HepG2 (cell line): ENCODE measurements around the gene SNAI3. TPM values are rescaled to one million over a fixed set of nuclear protein-coding genes. Genes with fewer than 3 reads are reported as not detected.

ENCODE experiments used
- ATAC-seq: fragments of 200-7000 bp; cut with Tn5 transposase; 3 replicates; pipeline ENCODE4 v1.9.1; 2020; ENCODE audit warnings: mild to moderate bottlenecking, moderate library complexity
- BruUV-seq: library from RNA; stranded (reverse); fragments of 400-500 nt; replicated peaks from 2 replicates; lab custom pipeline; 2021; lab: Mats Ljungman, UMichigan
- CTCF ChIA-PET: fragments of 300-600 bp; formaldehyde crosslinking; extraction: SDS; loops from one replicate; lab custom pipeline; 2021; ENCODE audit warnings: low total read pairs, inconsistent platforms, low intra/inter-chr PET ratio; lab: Yijun Ruan, JAX
- POLR2A ChIA-PET: fragments of 350-600 bp; sonication (Branson Sonifier 250); formaldehyde crosslinking; loops from one replicate; lab custom pipeline; 2020; ENCODE audit warnings: antibody characterized with exemption, inconsistent platforms; lab: Yijun Ruan, JAX
- DNase-seq: peaks from one replicate; pipeline ENCODE4 v3.0.0-alpha.2; 2015; ENCODE audit warnings: low spot score
- FAIRE-seq: peaks from 3 replicates; lab custom pipeline; 2011; peaks lifted over from hg19 to GRCh38; lab: Jason Lieb, UNC
- H2AFZ ChIP-seq: one replicate; pipeline ENCODE4 v1.6.1; 2011; ENCODE audit warnings: low read length, inconsistent platforms
- H3K27ac ChIP-seq: fragments of 300-600 bp; 3 replicates; pipeline ENCODE4 v1.8.0; 2011; ENCODE audit warnings: mixed run types, mild to moderate bottlenecking, mixed read lengths, low read length, inconsistent platforms; ENCODE audit not compliant: insufficient read depth; ENCODE audit errors: extremely low read length
- H3K27me3 ChIP-seq, 2 experiments: fragments of 200-600 bp in 1 of 2; 2 replicates in 1 of 2; 3 replicates in 1 of 2; pipeline versions ENCODE4 v1.6.0 to v1.8.0; 2011; ENCODE audit warnings: low read length in 2 of 2, mild to moderate bottlenecking in 2 of 2, moderate library complexity in 2 of 2, inconsistent platforms in 1 of 2; ENCODE audit not compliant: insufficient read depth in 2 of 2, control insufficient read depth in 1 of 2
- H3K36me3 ChIP-seq, 2 experiments: fragments of 200-600 bp in 1 of 2; replicated peaks in 1 of 2; 2 replicates in 1 of 2; 3 replicates in 1 of 2; pipeline versions ENCODE4 v1.5.1 to v1.8.0; 2011; ENCODE audit warnings: low read length in 2 of 2, inconsistent platforms in 1 of 2; ENCODE audit not compliant: insufficient read depth in 2 of 2, control insufficient read depth in 1 of 2
- H3K4me1 ChIP-seq: 2 replicates; pipeline ENCODE4 v1.5.1; 2012; ENCODE audit warnings: low read length, inconsistent platforms; ENCODE audit not compliant: insufficient read depth
- H3K4me2 ChIP-seq: 2 replicates; pipeline ENCODE4 v1.6.0; 2011; ENCODE audit warnings: low read depth, low read length, inconsistent platforms
- H3K4me3 ChIP-seq, 3 experiments: fragments of 200-600 bp in 1 of 3; sonication (generic), shearing (Covaris generic) in 1 of 3; replicated peaks in 1 of 3; 2 replicates each; pipeline ENCODE4 v1.5.1; 2011 to 2016; ENCODE audit warnings: low read length in 3 of 3, inconsistent platforms in 2 of 3, low read depth in 2 of 3, mild to moderate bottlenecking in 2 of 3, control low read depth in 1 of 3, mixed read lengths in 1 of 3; ENCODE audit not compliant: insufficient read depth in 1 of 3
- H3K79me2 ChIP-seq: one replicate; pipeline ENCODE4 v1.6.1; 2011; ENCODE audit warnings: low read length, inconsistent platforms; ENCODE audit not compliant: insufficient read depth
- H3K9ac ChIP-seq: 2 replicates; pipeline ENCODE4 v1.6.0; 2011; ENCODE audit warnings: mild to moderate bottlenecking, low read depth, low read length, inconsistent platforms; ENCODE audit not compliant: insufficient read depth
- H3K9me3 ChIP-seq: 2 replicates; pipeline ENCODE4 v1.5.1; 2012; ENCODE audit warnings: mild to moderate bottlenecking, low read length
- H4K20me1 ChIP-seq: 2 replicates; pipeline ENCODE4 v1.6.0; 2011; ENCODE audit warnings: inconsistent platforms, mild to moderate bottlenecking, low read length, moderate library complexity; ENCODE audit not compliant: insufficient read depth
- AFF4 ChIP-seq: sonication (generic); formaldehyde crosslinking; IDR thresholded peaks from 2 replicates; pipeline ENCODE4 v1.4.0; 2020; ENCODE audit warnings: missing genetic modification reagents
- CREB1 ChIP-seq, 2 experiments: fragments of 450-650 bp in 1 of 2; IDR thresholded peaks; 2 replicates each; pipeline ENCODE4 v1.6.1; 2016 to 2017; ENCODE audit warnings: control low read depth in 1 of 2, mild to moderate bottlenecking in 1 of 2, missing compliant biosample characterization in 1 of 2, missing genetic modification characterization in 1 of 2
- EEA1 ChIP-seq: sonication (generic); formaldehyde crosslinking; IDR thresholded peaks from 2 replicates; pipeline ENCODE4 v1.5.1; 2020; ENCODE audit warnings: mild to moderate bottlenecking, missing genetic modification reagents, borderline replicate concordance
- HNRNPLL ChIP-seq: fragments of 200-400 bp; formaldehyde crosslinking; IDR thresholded peaks from 2 replicates; pipeline ENCODE4 v1.6.1; 2017; ENCODE audit warnings: mild to moderate bottlenecking, low read depth, low read length; ENCODE audit not compliant: poor library complexity, severe bottlenecking
- HOXA3 ChIP-seq: sonication (generic); formaldehyde crosslinking; IDR thresholded peaks from 2 replicates; pipeline ENCODE4 v1.5.0; 2020; ENCODE audit warnings: missing genetic modification reagents
- NFYC ChIP-seq: IDR thresholded peaks from 2 replicates; pipeline ENCODE4 v1.6.1; 2016; ENCODE audit warnings: missing genetic modification reagents, missing compliant biosample characterization
- ZBTB4 ChIP-seq: sonication (generic); formaldehyde crosslinking; IDR thresholded peaks from 2 replicates; pipeline ENCODE4 v1.4.0; 2020; ENCODE audit warnings: missing genetic modification reagents, mild to moderate bottlenecking, borderline replicate concordance
- ZNF512B ChIP-seq: sonication (generic); formaldehyde crosslinking; IDR thresholded peaks from 2 replicates; pipeline ENCODE4 v1.5.1; 2020; ENCODE audit warnings: missing genetic modification reagents, mild to moderate bottlenecking, borderline replicate concordance
- ZNF513 ChIP-seq: sonication (generic); formaldehyde crosslinking; conservative IDR thresholded peaks from 2 replicates; pipeline ENCODE4 v1.5.0; 2020; ENCODE audit warnings: missing genetic modification reagents
- ZNF839 ChIP-seq: sonication (generic); formaldehyde crosslinking; IDR thresholded peaks from 2 replicates; pipeline ENCODE4 v1.4.0; 2020; ENCODE audit warnings: missing genetic modification reagents, mild to moderate bottlenecking, borderline replicate concordance
- WGBS: methylation state at CpG from one replicate; pipeline ENCODE4 v1.1.6; 2017; ENCODE audit warnings: low lambda C conversion rate; 5-methylcytosine and 5-hydroxymethylcytosine counted together
- in situ Hi-C: cut with HindIII; loops from 2 replicates; pipeline ENCODE4 v1.10.0; 2017; ENCODE audit warnings: low pct_unique_long_range_greater_than_20kb; ENCODE audit not compliant: extremely low pct_ligation_motif_present
- intact Hi-C: fragments of 100-400 bp; cut with micrococcal nuclease; formaldehyde crosslinking; loops from one replicate; pipeline ENCODE4 v1.10.0; 2022; ENCODE audit not compliant: unreplicated experiment
- polyA plus RNA-seq, 8 experiments: library from polyadenylated mRNA; depleted of rRNA in 3 of 8; stranded (reverse) in 7 of 8; unstranded in 1 of 8; fragments of >200 nt; fragmentation: Illumina TruSeq in 4 of 8; extraction: Trizol in 4 of 8; gene quantifications; 2 replicates each; pipeline versions ENCODE4 v1.2.1 to v1.2.3, GENCODE V29; 2011 to 2016; ENCODE audit warnings: low read depth in 4 of 8, missing spikeins in 1 of 8, mixed read lengths in 1 of 8; ENCODE audit not compliant: insufficient read depth in 1 of 8
- total RNA-seq, 5 experiments: library from RNA; depleted of rRNA; stranded (reverse); fragments of >200 nt; fragmentation: Illumina TruSeq; extraction: Trizol; gene quantifications; 2 replicates each; pipeline ENCODE4 v1.2.3, GENCODE V29; 2016; ENCODE audit warnings: low read depth in 1 of 5

Gene SNAI3
- total and polyA plus RNA-seq, 2 of the 13 experiments (the other 11 are each of a cell fraction or from before 2014, with no cell fraction given), result 0.09 to 0.18 TPM

DNA sequence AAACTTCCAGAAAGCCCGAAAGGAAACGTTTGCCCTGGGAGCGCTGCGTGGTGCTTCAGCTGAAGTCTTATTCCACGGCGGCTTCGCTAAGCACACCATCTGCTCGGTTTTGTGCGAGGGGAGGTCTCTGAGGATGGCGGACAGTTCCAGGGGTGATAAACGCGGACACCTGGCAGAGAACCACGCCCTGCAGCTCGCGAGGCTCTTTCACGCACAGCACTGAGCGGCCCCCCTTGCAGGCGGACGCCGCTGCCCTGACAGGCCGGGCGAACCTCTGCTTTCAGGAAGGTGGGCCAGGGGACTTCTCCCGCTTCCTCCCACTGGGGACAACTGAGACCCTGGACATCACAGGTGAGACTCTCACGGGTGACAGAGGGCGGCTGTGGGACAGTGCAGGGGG is 27.1 kb downstream of the SNAI3 start:
- Histone ChIP-seq H3K4me1 (peaks cover 30% of the 10 kb centered on the region), H4K20me1 (peaks cover 41% of the 10 kb centered on the region), H3K79me2 (peaks cover 68% of the 10 kb centered on the region), H3K9me3 (no peaks in the 10 kb centered on the region), H3K4me3 (no peak overlapping the region), H3K27ac (peak overlapping the region; percentile 5), H3K9ac (no peak overlapping the region; the same call in 1 of the 2 replicates), H2AFZ (no peak overlapping the region), H3K4me2 (peak overlapping the region; percentile 13; the same call in 1 of the 2 replicates), H3K27me3 (no peaks in the 10 kb centered on the region), H3K36me3 (peaks cover 13 to 47% of the 10 kb centered on the region in 2 experiments)
- FAIRE-seq (no peak), ATAC-seq (no peak), DNase-seq (no peak)
- 95% methylated on average over 25 of the region's 25 CpGs for WGBS
- intact Hi-C loops (no loop called here), in situ Hi-C loops (no loop called here)
- BruUV-seq, result no TSS peak
- POLR2A ChIA-PET, result interaction anchor here (1.4 kb wide), 1 partner anchor 9 kb away, joined by 4 read pairs; no protein-coding TSS in a partner anchor
- CTCF ChIA-PET, result no interaction called here
- TF ChIP-seq AFF4 (no peak), ZNF512B (CRISPR knock-in tag) (no peak), HNRNPLL (peak; percentile 20), ZNF513 (CRISPR knock-in tag) (no peak), ZNF839 (CRISPR knock-in tag) (0 out of 2 replicates have a peak, but pooled peaks have one; percentile 41), ZBTB4 (CRISPR knock-in tag) (peak; percentile 79; the same call in 1 of the 2 replicates), NFYC (CRISPR knock-in tag) (no peak), HOXA3 (CRISPR knock-in tag) (peak; percentile 25; the same call in 1 of the 2 replicates), CREB1 (IDR thresholded peaks at IDR 0.05) (no peak), CREB1 (CRISPR knock-in tag; IDR thresholded peaks at IDR 0.05) (no peak), EEA1 (CRISPR knock-in tag) (no peak)
